Erythroblast (primary cell): ENCODE data around the gene TTC28.

Experiments used
- GATA1 ChIP-seq: IDR thresholded peaks from 2 replicates; pipeline ENCODE4 v1.6.1; 2011; ENCODE audit warnings: low read depth, mild to moderate bottlenecking, control low read depth, low read length, moderate library complexity
- POLR2A ChIP-seq: IDR thresholded peaks from 2 replicates; pipeline ENCODE4 v1.6.1; 2011; ENCODE audit warnings: mild to moderate bottlenecking, low read length

DNA sequence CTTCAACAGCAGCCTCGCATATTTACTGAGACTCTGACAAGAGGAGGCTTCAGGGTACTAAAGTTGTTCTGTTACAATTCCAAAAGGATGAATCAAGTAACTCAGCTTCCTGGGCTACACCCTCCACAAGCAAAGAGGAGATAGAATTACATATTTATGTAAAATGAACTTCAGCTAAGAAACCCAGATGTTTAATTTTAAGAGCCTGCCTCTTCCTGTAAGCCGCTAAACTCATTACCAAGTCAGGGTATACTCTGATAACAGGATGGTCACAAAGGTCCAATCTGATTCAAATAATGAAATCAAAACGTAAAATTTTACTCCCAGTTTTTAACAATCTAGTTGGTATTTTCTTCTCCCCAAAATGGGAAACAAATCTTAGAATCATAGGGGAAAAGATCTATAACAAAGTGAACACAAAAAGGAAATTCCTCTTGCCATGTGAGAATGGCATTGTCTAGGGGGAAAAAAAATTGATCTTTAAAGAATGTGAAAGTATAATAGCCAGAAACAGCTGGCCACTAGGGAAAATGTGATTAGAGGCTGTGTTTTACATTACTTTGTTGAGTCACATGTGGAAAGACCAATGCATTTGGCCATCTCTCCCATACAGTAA, 31.0 kb upstream of the TTC28 start:
- TF ChIP-seq POLR2A (no peak), GATA1 (no peak)
